GM21367 (cell line): Measurements from ENCODE around the gene CELF1.

Experiments used
- ATAC-seq: cut with Tn5 transposase; IDR thresholded peaks from one replicate; pipeline ENCODE4 v1.9.1; 2021; ENCODE audit not compliant: unreplicated experiment

Gene CELF1

DNA sequence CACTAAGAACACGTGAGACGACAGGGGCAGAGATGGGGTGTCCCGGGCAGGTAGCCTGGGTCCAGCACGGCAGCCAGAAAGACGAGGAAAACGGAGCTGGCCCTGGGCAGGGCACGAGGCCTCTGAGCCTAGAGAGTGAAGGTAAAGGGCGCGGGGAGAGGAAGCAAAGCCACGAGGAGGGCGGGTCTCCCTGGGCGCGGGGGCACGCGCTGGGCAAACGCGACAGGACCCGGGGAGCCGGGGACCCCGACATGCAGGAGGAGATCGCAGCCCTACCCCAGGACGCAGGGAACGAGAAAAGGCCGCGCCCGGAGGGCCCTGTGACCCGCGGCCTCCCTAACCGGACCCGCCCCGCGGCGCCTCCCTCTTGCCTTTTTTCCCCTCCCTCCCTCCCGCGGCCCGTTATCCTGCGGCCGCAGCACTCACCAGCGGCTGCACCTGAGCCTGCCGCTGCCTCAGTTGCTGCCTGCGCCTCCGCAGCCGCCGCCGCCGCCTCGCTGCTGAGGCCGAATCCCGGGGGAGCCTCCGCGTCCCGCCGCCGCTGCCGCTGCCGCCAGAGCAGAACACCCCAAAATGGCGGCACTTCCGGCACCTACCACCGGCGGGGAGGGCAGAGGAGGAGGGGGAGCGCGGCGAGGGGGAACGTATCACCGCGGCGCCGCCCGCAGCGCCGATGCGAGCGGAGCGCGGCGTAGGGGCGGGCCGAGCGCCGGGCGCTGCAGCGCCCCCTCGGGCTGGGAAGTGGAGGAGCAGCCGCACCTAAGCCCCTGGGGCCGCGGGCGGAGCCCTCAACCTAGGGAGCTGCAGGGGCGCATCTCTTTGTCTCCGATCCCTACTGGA lies at the start of gene CELF1:
CELF1 (minus strand) TSS at position 567 of the 840 bp plus-strand sequence. CDS start 53,609 bp downstream, outside the sequence.
- ATAC-seq = peak; percentile 91

DNA sequence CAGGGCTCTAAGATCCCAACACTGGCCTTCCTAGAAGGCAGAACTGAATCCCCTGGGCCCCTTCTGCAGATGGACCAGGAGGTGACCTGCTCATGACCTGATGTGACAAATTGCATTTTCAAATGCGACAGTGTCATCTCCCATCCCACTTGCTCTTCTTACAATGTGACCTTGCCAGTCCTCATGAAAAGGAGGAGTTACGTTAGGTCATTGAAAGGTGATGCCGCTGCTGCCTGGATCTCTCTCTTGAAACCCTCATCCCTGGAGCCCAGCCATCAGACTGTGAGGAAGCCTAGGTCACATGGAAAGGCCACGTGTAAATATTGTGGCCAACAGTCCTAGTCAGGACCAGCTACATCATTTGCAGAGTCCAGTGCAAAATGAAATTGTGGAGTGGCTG lies 47.0 kb upstream of the CELF1 start:
- ATAC-seq = no peak

DNA sequence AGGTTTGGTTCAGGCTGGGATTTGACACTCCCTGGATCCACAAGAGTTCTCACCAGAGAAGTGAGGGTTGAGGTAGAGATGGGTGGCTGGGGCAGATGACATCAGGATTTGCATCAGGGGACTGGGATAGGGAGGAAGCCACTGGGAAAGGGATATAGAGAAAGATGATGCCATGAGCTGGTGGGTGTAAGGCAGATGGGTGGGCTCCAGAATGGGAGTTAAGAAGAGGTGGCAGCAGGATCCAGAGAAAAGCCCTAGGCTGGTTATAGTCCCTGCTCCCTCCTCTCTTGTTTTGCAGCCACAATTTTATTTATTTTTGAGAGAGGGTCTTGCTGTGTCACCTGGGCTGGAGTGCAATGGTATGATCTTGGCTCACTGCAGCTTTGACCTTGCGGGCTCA lies 43.0 kb upstream of the CELF1 start:
- ATAC-seq = no peak

DNA sequence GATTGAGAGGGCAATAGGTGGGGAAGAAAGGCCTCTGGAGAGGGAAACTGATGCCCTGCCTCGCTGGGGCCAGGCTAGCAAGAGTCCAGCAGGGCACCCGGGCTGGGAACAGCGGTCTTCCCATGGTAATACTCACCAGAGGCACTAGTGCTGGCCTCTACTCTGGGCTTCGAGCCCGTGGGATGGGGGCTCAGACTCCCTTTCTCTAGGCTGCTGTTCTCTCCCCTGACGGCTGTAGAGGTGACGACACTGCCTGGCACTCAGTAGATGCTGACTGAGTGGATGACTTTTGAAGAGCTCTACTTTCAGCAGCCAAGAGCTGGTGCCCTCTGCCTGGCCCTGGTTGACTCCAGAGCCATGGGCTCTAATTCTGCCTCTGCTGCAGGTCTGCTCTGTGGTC lies 42.1 kb upstream of the CELF1 start:
- no peak for ATAC-seq

DNA sequence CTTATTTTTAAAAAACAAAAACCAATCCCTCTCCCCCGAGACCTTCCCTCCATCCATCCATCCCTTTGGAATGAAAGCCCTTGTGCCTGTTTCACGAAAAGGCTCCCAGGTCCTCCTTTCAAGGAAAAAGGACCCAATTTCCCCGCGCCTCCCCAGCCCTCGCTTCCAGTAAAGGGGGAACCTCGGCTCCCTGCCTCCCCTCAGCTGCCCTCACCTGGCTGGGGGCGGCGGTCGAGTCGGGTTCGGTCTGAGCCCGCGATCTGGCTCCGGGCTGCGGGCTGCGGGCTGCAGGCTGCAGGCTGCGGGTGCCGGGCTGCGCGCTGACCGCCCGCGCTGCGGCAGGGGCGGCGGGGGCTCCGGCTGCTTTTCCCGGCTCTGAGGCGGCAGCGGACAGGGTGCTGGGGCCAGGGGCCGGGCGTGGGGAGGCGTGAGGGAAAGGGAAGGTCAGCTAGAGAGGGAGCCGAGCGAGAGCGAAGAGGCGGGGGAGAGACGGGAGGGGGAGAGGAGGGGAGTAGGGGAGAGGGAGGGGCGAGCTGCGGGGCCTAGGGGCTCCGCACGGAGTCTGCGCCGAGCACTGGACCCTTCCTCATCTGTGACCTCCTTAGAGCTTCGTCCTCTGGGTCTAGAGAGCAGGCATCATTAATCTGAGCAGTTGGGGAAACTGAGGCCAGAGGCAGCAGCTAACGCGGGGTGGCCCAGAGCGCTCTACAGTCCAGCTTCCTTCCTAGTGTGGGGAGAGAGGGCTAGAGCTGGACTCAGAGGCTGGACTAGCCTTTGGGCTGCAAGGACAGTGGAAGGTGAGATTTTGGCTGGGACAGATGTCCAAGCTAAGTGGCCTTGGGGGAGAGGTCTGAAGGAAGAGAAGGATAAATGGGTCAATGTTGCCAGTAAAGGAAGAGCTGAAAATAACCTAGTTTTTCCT lies 41.3 kb upstream of the CELF1 start, which contains the start of gene C1QTNF4:
C1QTNF4 (minus strand) TSS at position 478 of the 922 bp plus-strand sequence. CDS start 3,601 bp downstream, outside the sequence.
- ATAC-seq = no peak

DNA sequence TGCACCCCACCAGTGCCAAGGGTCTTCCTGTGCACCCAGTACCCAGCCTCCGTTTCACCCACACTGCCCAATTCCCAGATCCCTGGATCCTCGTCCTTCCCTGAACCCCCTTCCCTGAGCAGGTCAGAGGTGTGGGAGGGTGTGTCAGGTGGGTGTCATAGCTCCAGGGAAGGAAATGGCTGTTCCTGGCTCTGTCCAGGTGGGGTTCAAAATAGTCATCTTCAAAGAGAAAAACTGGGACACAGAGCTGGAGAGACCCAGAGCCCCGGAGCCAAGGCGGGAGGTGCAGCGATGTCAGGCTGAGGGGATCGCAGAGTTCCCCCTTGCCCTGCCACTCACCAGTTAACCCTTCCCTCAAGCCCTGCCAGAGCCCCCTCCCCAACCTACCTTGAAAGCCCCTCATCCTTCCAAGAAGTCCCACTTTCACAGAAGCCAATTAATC lies 40.6 kb upstream of the CELF1 start:
- no peak for ATAC-seq

DNA sequence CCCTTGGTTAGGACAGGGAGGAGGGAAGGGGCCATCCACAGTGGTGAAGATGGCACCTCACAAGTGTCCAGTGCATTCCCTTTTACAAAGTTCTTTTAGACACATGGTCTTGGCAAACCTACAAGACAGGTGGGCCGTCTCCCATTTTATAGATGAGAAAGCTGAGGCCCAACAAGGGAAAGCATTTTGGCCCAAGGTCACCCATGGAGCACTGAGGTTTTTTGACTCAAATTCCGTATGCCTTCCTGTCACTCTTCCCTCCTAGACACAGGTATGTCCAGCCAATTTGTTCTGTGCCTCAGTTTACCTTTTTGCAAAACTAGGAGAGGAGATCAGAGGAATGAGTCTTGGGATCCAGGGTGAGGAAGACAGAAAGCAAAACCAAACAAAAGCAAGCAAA lies 40.0 kb upstream of the CELF1 start:
- ATAC-seq = no peak

DNA sequence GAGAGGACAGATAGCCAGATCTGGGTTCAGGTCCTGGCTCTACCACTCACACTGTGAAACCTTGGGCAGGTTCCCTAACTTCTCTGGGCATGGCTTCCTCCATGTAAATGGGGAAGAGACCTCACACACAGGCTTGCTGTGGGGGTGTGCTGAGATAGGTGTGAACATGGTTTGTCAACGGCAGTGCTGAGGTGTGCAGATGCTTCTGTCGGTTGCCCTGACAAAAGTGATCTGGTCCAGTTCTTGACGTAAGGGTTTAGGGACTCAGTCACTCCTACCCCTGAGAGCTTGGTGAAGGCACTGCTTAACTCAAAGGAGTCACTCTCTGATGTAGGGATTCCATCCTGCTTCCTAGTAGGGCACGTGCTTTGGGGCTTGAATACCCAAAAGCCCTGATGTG lies 39.3 kb upstream of the CELF1 start:
- no peak for ATAC-seq

DNA sequence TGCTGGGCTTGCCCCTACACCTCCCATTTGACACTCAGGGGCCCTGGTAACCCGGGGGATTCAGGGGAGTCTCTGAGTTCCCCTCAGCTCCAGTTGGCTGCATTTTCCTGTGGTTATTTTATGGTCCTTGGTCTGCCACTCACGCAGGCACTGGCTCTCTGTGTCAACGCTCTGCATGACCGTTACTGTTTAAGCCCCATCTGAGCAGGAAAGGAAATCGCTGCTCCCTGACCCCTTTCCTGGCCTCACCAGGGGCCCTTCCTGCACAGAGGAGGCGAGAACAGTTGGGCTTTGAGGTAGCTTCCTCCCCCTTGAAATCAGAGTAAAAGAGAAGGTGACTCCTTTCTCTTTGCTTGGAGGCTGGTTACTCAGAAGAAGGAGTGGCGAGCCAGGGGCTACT lies 38.8 kb upstream of the CELF1 start:
- ATAC-seq = no peak

DNA sequence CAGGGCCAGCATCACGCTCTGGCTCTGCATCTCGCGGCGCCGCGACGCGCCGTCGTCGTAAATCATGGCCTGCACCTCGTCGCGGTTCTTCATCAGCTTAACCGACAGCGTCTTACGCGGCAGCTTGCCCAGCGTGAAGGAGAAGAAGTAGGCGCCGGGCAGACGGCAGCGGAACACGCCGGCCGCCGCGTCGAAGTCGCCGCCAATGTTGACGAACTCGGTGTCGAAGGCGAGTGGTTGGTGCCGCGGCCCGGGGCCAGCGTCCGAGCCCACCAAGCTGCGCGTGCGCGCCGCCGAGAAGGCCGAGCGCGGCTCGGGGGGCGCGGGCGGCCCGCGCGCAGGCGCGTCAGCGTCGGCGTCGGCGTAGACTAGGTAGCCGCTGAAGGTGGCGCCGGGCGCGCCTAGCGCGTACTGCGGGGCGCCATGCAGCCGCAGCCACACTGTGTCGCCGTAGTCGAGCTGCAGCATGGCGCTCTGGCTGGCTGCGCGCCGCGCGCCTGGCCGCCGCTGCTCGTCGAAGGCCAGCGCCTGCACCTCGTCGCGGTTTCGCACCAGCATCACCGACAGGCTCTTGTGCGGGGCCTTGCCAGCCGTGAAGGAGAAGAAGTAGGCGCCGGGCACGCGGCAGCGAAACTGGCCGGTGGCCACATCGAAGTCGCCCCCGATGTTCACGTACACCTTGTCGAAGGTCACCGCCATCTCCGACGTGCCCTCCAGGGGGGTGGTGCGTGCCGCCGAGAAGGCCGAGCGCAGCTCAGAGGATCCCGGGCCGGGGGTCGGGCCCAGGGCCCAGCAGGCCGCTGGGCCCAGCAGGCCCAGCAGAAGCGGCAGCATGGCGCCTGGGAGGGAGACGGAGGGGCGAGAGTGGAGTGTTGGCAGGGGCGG lies 37.3 kb upstream of the CELF1 start:
- no peak for ATAC-seq

DNA sequence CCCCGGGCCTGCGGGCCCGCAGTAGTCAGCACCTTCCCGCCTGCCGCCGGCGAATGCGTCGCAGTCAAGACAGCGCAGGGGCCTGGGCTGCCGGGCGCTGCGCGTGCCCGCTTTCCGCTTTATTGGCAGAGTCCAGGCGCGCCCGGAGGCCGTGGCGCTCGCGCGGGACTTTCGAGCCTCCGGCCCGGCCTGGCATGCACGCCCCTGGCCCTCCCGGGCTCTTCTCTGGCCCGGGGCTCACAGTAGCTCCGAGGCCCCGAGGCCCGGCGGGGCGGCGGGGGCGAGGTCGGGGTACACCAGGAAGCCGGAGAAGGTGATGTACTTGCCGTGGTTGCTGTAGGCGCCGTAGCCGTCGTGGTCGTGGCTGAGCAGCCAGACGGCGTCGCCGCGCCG lies 36.6 kb upstream of the CELF1 start:
- no peak for ATAC-seq

DNA sequence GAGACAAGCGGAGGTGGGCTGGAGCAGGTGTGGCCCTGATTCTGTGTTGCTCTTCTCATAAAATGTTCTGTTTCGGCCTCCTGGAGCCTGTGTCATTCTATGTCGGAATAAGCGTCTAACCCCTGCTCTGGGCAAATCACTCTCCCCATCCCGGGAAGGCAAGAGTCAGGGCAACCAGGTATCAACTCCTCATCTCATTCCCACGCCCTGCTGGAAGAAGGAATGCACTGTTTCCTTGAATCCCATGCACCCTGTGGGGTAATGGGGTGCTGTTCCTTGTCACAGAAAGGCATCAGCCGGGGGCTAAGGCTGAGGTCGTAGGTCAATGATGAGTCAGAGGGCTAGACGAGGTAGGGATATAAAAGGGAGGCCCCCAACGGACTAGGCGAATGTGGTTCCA lies 36.2 kb upstream of the CELF1 start:
- ATAC-seq = no peak

DNA sequence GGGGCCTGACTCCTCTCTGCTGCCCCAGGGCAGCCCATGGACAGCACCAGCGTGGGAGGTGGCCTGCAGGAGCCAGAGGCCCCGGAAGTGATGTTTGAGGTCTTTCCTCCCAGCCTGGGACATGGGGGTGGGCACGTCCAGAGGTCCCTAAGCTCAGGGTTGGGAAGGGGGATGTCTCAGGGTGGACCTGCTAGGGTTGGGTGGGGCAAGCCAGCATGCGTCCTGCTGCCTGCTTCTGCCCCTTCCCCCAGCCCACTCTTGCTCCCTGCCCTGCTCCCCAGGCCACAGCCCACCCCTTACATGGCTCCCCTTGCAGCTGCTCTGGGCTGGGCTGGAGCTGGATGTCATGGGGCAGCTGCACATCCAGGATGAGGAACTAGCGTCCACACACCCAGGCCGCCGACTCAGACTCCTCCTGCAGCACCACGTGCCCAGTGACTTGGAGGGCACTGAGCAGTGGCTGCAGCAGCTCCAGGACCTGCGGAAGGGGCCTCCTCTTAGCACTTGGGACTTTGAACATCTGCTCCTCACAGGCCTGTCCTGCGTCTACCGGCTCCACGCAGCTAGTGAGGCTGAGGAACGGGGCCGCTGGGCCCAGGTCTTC lies 34.9 kb upstream of the CELF1 start:
- no peak for ATAC-seq

DNA sequence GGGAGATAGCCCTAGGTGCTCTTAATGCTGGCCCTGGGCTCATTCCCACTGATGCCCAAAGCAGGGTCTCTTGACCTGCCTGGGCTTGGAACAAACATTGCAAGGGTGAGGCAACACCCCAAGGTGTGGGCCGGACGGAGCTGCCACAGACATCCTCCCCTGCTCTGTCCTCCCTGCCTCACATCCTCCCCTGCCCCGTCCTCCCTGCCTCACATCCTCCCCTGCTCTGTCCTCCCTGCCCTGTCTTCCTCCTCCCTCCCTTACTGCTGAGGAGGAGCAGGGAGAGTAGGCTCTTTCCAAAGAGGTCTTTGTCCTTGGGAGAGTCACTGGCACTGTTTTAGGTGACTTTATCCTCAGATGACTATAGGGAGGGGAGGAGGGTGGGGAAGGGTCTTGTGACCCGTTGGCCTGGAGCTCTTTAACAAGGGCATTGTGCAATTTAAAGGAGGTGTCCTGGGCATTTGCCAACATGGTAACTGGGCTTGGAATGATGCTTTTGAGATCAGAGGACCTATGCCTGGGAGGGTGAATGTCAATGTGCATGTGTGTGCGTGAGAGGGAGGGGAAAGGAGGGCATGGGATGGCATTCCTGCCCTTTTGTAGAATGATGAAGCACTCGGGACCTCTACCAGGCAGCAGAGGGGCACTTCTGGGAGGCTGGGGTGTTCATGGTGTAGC lies 34.2 kb upstream of the CELF1 start:
- no peak for ATAC-seq

DNA sequence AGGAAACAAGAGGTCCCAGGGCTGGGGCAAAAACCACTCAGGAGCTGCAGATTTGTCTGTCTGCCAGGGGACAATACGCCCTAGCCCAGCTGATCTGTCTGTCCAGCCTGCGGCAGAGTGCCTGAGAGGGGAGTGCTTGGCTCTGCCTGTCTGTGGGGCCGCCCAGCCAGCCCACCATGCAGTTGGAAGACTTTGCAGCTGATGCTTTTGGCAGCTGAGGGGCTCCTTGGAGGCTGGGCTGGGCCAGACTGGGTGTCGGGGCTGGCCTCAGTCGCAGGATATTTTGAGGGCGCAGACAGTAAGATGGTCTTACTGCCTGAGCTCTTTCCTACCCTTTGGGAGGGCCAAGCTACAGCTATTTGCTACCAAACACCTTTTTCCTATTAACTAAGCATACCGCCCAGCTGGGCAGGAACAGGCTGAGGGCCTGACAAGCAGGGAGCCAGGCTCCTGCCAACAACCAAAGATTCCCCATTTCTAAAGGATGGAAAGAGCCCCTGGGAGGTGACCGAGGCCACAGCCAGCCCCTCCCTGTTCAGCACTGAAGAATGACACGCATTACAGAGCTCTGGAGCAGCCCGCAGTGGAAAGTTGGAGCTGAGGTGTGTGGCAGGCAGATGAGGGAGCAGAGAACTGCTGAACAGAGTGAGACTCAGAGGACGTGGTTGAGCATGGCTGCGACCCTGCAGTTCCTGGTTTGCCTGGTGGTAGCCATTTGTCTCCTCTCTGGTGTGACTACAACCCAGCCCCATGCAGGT lies 33.3 kb upstream of the CELF1 start, which contains the start of gene FAM180B:
FAM180B (plus strand) TSS at position 581 of the 758 bp plus-strand sequence; CDS start at position 672, 91 bp downstream.
- no peak for ATAC-seq

DNA sequence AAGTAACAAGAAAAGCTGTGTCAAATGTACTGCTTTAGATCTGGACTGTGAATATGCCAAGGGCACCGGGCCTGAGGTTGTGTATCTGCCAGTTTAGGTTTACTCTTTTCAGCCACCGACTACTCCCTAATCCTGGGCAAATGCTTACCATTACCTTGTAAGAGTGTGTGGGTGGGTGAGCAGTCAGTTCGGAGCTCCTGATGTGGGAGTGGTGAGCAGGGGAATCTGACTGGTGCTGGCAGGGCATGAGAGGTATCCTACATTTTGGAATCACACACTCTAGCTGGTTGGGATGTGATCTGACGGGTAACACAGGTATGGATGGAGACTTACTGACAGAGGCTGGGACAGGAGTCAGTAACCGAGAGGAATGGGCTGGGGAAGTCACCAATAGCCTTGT lies 30.9 kb upstream of the CELF1 start:
- ATAC-seq = no peak

DNA sequence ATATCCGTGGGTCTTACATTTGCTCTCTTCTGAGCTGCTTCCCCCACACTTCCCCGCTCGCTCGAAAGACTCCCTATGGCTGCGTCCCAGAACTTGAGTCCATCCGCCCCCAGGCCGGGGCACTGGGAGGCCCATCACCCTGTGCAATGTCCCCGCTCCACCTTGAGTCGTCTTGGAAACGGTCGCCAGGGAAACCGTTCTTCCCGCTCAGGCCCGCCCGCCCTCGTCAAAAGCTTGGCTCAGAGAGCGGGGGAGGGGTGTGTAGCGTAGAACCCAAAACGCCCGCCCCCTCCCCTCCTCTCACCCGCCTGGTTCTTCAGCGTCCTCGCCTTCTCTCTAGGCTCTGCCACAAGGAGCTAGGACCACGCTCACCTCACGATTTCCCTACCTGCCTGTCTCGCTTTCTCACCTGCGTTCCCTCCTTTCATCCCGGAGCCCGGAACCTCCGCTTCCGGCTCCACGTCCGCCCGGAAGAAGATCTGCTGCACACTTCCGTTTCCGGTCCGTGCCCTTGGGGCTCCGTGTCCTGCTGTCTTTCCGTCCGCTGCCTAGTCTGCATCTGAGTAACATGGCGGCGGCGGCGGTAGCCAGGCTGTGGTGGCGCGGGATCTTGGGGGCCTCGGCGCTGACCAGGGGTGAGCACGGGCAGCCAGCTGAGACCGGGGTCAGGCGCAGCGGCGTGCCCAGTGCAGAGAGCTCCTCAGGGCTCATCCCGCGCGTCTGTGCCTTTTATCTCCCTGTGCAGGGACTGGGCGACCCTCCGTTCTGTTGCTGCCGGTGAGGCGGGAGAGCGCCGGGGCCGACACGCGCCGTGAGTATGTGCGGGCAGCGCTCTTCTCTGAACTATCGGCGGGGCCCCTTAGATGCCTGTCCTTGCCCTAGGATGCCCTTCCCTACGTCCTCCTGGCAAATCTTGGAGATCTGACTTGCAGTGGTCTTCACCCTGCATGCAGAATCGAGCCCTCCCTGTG lies 25.9 kb upstream of the CELF1 start, which contains the start of the genes KBTBD4 and NDUFS3:
KBTBD4 (minus strand) TSS at position 447 of the 971 bp plus-strand sequence; CDS start at position 428, 19 bp downstream.
NDUFS3 (plus strand) TSS at position 551 of the 971 bp plus-strand sequence; CDS start at position 569, 18 bp downstream.
- ATAC-seq = peak; percentile 83
